Fibroblast of skin of left quadriceps (primary cell): ENCODE data around the gene IZUMO4.
A peak's percentile ranks its signal among the peaks of the same experiment; 100 is the strongest.

Source experiments
- DNase-seq, 2 experiments: peaks; one replicate each; pipeline ENCODE4 v3.0.0-alpha.2; 2013; ENCODE audit warnings: low read depth in 2 of 2

IZUMO4 gene, protein sequence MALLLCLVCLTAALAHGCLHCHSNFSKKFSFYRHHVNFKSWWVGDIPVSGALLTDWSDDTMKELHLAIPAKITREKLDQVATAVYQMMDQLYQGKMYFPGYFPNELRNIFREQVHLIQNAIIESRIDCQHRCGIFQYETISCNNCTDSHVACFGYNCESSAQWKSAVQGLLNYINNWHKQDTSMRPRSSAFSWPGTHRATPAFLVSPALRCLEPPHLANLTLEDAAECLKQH

DNA sequence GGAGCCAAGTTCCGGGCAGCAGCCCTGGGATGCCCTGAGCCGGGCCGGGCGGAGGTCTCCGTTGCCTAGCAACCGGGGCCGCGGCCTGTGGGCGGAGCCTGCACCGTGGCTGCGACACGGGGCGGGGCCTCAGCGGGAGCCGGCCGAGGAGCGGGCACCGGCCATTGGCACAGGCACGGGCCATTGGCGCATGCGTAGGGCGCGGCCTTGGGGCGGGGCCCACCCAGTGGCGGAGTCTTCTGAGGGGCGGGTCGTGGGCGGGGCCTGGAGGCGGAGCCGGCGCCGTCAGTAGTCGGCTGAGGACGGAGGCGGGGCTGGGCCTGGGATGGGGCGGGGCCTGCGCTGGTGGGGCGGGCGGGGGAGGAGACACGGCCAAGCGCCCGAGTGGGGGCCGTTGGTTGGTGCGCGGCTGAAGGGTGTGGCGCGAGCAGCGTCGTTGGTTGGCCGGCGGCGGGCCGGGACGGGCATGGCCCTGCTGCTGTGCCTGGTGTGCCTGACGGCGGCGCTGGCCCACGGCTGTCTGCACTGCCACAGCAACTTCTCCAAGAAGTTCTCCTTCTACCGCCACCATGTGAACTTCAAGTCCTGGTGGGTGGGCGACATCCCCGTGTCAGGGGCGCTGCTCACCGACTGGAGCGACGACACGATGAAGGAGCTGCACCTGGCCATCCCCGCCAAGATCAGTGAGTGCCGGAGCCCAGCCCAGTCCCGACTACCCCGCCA, at the start of gene IZUMO4:
IZUMO4 (plus strand) TSS at position 436 of the 723 bp plus-strand sequence; CDS start at position 467, 31 bp downstream.
- DNase-seq = peak; percentile 93

DNA sequence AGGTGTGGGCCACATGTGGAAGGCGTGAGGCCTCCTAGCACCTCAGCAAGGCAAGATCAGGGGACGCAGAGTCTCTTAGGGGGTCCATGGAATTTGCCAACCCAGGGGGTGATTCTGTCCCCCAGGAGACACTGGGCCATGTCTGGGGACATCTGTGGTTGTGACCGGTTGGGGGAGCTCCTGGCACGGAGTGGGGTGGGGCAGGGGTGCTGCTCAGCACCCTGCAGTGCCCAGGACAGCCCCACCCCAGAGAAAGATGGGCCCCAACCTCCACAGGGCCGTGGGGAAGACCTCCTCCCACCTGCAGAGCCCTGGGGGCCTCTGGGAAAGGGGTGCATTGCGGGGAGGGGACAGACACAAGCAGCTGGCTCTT, 49.7 kb upstream of the IZUMO4 start:
- no peak for DNase-seq

DNA sequence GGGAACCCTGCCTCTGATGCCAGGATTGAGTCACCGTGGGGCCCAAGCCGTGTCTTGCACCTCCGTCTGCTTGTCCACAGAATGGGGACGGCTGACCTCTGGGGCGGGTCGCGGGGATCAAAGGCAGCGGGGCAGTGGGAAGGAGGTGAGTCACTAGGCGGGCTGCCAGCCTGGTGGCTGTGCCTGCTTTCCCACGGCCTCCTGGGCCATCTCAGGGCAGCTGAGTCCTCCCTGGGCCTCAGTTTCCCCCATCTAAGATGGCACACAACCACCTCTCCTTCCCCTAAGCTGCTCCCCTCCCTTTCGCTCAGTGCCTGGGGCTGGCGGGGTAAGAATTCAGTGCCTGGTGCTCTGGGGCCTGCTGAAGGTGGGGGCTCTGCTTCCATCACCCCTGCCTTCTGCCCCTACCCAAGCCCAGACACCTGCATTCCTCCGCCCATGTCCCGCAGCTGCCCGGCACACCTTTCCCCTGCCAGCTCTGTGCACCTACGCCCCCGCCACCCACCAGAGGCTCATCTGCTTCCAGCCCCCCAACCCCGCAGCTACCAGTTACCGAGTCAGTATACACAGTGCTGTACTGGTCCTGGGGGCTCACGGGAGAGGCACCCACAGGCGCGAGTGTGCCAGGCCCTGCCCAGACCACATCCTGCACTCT, 49.1 kb upstream of the IZUMO4 start:
- no peak for DNase-seq

DNA sequence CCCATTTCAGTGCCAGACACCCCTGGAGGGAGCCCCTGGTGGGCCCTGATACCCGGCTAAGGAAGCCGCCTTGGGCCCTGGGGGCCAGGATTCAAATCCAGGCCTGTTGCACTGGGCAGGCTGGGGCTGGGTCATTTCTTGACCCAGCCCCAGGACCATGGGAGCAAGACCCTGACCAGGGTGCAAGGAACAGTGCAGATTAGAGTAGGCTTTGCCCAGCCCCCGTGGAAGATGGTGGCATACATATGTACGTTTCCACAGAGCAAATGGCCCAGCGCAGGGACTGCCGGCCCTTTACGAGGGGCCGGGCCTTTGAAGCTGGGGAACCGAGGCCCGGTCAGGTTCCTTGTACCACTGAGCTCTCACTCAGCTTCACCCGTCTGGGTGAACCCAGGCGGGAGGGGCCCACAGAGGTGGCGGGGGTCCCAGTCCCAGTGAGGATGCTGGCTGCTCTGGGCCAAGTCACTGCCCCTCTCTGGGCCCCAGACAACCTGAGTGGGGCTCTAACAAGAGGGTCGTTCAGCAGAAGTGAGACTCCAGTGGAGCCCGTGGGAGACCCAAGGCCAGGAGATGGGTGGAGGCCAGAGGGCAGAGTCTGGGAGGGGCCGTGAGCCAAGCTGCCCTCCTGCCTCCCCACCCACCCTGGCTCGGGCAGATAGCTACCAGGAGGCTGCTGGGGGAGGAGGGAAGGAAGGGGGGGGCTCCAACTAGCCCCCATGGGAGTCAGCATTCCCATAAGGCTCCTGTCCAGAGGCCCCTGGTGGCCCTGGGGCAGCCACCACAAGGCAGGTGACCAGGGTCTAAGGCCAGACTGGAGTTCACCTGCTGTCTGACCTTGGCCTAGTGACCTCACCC, 48.4 kb upstream of the IZUMO4 start:
- no peak for DNase-seq

DNA sequence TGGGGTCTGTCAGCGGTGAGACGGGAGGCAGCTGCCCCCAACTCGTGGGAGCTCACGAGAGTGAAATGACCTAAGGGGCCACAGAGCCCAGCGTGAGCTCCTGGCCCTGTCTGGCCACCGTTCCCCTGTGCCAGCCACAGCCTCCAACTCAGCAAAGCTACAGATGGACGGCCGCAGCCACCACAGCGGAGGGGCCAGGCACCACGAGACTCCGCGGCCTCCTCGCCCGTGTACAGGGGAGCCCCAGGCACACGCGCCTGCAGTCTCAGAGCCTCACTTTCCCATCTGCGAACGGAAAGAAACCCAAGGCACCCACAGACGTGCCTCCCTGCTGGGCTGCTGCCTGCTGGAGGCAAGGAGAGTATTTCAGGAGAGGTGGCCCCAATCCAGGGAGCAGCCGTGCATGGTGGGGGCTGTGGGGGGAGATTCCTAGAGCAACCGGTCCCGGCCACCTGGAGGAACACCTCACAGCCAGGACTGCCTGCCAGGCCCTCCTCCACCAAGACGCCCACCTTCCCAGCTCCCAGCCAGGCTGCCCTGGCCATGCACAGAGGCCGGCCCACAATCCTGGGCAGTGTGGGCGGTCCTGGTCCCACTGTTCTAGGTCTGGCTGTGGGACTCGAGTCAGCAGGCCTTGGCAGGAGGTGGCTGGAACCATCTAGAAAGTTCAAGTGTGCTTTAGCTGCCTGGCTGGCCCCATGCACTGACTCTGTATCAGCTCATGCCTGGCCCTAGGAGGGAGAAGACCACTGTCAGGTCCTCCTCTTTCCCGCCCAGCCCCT, 47.6 kb upstream of the IZUMO4 start:
- no peak for DNase-seq

DNA sequence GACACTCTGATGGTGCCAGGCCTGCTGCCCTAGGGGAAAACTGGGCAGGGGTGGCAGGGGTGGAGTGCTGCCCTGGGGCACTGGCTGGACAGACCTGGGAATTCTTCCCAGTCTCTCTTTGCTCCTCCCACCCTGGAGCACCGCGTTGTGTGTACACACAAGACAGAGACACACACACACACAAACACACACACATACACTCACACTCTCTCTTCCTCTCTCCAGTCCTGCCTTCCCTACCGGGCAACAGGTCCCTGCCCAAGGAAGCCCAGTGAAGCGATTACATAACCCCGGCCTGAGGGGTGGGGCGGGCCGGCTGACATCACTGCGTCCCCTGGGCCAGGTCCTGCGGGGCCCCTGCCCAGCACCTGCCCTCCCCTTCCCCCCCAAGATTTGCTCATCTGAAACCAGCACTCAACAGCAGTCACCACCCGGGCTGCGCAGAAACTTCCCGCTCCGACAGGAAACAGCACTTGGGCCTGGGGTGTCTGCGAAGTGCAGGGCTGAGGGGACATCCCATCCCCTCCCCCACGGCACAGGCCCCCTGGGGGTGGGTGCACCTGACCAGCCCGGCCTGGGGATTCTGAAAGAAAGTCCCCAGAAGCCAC, 46.9 kb upstream of the IZUMO4 start:
- no peak for DNase-seq

DNA sequence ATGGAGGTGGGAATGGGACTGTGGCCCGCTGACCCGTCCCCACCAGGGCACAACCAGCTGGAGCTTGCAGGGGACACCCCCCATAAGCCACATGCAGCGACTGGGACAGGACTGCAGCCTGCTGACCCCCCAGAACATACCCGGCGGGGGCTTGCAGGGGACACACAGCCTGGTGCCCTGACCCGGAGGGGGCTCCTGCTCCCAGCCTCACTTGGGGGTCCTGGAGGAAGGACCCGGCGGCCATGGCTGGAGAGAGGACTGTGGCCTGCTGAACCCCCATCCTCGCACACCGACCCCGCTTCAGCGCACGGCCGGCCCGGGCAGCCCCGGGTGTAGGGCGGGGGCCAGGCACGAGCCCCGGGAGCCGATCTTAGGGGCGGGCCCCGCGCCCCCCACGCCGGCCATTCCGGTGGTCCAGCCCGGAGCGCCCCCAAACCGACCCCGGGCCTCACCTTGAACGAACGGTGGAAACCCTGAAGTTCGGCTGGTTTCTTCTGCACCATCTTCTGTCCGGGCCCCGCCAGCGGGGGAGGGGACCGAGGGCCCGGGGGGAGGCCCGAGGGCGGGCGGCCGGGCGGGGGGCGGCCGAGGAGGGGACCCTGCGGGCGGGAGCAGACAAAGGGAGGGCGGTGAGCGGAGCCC, 46.2 kb upstream of the IZUMO4 start:
- no peak for DNase-seq

DNA sequence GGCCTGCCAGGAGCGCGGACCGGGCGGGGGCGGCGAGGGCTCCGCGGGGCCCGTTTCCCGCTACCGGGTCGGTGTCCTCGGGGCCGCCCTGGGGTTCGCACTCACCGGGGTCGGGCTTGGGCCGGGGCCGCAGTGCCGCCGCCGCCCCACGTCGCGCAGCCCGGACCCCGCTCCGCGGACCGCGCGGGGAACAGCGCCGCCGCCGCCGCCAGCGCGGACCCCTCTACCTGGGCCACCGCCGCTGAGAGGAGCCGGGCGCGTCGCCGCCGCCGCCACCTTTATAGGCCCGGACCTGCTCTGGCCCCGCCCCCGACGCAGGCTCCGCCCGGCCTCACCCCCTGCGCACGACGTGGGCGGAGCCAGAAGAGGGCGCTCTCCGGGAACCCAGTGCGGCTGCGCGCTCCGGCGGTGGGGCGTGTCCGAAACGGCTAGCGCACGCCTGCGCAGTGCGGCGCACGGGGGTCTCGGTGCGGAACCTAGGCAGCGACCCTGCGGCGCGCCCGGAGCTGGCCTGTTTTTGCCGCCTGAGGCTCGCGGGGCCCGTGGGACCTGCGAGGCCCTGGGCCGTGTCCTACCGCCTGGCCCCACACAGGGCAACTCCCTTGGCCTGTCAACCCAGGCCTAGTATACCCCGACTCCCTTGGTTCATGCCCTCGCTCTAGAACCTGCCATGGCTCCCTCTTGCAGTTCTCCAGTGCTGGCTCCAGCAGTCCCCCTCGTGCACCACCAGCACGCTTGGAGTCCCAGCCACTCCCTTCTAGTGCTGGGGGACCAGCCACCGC, 45.5 kb upstream of the IZUMO4 start, which contains the start of gene MKNK2:
MKNK2 (minus strand) TSS at position 254 of the 782 bp plus-strand sequence. CDS start 393 bp downstream, outside the sequence.
- DNase-seq = peak; percentile 66 to 73

DNA sequence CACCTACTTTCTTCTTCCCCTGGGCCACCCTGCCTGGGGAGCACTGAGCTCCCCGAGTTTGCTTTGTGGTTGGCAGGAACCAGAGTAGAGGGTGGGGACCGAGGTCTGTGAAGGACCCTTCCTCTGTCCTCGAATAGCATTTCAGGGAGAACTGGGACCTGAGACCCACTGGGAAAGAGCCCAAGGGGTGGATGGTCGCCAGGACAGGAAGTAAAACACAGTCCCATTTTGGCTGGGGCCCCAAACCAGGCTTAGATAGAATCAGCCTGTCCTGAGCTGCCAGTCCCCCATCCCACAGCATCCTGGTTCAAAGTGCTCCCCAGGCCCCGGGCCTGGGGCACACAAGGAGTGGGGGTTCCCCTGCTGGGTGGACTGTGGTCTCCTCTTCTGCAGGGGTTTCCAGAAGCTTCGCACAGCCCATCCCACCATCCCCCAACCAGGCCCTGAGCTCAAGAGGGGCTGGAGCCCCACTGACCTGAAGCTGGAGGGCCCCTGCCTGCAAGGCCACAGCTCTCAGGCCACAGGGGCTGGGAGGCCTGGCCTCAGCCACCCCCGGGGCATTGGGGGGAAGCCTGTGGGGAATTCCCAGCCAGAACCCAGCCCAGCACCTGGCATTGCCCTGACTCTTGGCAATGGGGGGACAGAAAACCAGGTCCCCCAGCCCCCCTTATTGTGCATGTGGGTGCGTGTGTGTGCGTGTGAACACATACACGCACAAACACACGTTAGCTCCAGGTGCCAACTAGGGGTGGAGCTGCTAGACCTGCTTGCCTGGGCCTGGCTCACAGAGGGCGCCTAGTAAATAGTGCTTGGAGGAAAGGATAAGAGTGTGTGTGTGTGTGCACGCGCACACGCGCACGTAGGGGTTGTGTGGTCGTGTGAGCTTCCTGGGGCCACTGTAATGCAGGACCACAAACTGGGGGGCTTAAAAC, 44.7 kb upstream of the IZUMO4 start:
- no peak for DNase-seq

DNA sequence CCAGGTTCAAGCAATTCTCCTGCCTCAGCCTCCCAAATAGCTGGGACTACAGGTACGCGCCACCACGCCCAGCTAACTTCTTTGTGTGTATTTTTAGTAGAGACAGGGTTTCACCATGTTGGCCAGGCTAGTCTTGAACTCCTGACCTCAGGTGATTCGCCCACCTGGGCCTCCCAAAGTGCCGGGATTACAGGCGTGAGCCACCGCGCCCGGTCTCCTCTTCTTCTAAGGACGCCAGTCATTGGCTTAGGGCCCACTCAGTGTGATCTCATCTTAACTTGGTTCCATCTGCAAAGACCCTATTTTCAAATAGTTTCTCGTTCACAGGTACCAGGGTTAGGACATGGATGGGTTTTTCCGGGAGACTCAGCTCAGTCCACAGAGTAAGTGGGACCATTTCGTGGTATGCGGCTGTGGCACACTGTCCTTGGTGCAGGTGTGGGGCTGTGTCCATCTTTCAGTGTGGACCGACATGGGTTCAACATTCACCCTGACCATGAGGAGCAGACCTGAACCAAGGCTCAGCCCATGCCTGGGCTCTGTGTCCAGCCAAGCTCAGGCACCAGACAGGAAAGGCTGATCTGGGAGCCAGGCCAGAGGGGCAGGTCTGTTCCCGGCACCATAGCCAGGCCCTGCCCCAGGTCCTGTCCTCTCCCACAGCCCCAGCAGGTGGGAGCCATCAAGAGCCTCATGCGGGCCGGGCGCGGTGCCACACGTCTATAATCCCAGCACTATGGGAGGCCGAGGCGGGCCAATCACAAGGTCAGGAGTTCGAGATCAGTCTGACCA, 42.9 kb upstream of the IZUMO4 start:
- DNase-seq = no peak

DNA sequence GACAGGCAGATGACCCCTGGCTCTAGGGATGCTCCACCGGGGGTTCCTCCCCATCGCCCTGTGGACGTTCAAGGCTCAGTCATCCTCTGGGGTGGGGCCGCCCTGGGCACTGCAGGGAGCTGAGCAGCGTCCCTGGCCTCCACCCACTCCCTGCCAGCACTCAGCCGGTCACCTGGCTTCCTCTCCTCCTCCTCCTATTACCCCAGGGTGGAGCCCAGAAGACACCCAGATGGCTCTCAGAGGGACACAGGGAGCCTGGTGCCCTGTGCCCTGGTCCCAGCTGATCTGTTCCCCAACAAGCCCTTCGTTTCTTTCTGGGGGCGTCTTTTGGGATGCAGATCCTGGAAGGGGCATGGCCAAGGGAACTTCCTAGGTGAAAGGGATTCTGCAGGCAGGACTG, 42.0 kb upstream of the IZUMO4 start:
- no peak for DNase-seq

DNA sequence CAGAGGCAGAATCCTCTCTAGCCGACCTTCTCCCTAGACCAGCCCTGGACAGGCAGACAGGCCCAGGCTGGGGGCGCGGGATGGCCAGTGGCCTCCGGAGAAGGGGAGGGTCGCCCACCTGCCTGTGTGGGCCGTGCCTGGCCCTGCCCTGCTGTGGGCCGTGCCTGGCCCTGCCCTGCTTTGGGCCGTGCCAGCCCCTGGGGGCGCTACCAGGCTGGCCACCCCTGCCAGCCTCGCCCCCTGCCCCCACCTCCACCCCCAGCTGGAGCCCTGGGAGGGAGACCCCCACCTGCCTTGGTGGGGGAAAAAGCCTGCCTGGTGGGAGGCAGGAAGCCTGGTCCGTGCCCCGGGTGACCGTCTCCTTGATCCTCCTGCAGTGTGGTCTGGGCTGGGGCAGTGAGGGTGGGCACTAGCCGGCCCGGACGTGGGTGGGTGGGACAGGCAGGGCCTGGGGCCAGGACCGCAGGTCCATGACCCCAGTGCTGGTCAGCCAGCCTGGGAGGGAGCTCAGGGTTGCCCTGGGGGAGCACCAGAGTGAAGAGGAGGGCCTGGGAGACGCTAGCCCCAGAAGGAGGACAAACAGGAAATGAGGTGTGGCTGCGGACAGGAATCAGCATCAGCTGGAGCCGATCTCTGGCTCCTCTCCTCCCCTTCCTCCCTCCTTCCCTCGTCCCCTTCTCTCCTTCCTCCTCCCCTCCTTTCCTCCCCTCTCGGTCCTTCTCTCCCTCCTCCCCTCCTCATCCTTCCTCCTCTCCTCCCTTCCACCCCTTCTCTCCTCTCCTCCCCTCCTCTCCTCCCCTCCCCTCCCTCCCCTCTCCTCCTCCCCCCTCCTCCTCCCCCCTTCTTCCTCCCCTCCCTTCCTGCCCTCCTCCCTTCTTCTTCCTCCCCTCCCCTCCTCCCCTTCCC, 40.5 kb upstream of the IZUMO4 start:
- peak; percentile 40 for DNase-seq

DNA sequence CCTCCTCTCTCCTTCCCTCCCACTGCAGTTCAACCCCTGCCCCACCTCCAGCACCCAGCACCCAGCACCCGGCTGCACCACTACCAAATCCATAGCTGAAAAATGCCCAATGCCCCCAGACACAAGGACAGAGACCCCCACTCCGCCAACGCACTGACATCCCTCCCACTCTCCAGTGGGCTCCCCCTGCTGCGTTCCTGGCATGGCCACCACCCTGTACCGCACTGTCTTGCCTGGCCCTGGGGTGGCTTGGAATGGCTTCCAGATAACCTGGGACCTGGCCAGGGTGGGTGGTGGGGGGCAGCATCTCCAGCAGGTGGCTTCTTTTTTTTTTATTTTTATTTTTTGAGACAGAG, 39.9 kb upstream of the IZUMO4 start:
- DNase-seq = no peak

DNA sequence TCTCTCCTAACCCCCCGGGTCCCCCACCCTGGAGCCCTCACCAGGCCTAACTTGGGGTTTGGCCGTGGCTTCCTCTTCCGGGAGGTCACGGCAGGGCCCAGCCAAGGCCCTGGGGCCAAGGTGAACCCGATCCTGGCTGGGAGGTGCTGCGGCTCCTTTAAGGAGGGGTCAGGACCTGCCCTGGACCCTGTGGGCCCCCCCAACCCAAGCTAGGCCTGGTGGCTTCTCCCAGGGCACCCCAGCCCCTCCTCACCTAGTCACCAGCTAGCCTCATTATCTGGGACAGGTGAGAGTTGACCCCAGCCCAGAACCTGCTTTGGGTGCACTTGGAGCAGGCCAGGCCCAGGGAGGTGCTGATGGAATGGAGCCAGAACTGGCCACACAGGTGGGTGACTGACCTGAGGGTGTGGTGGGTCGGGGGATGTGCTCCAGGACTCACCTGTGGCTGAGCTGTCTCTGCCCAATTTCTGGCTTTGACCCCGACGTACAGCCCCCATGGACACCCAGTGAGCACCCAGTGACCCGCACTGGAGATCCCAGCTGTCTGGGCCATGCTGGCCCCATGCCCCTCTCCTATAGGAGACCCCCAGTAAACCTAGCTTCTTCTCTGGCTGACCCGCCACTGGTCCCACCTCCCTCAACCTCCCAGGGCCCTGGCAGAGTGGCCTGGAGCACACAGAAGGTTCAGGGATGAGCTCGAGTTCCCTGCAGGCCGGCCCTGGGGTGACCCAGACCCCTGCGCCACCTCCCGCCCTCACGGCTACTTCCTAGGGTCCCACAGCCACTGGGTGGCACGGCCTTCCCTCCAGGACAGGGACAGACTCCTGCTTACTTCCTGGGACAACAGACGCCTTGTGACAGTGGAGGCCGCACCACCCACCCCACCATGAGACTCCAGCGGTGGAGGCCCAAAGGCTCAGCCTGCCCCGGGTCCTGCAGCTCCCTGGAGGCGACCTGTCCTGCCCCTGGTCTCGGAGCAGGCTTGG, 38.9 kb upstream of the IZUMO4 start:
- DNase-seq = no peak
